ENCODE measurements around the gene GPX4.

The GPX4 gene, protein sequence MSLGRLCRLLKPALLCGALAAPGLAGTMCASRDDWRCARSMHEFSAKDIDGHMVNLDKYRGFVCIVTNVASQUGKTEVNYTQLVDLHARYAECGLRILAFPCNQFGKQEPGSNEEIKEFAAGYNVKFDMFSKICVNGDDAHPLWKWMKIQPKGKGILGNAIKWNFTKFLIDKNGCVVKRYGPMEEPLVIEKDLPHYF

DNA sequence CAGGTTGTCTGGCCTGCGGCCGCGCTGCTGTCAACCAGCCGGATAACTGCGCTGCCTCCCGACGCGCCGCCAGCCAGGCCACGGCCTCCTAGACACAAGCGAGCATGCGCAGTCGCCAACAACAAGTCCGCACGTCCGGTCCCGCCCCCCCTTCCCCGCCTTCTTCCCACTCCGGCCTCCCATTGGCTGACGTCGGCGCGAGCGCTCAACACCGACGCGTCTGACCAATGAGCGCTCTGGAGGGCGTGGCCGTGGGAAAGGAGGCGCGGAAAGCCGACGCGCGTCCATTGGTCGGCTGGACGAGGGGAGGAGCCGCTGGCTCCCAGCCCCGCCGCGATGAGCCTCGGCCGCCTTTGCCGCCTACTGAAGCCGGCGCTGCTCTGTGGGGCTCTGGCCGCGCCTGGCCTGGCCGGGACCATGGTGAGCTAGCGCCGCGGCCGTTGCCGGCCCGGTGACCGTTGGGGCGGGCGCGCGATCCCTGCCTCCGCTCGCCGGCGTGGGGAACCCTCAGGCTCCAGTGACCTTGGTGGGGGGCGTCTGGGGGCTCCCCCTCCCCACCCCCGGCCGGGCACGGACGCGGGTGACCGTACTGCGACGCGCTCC is at the start of gene GPX4:
TSS of gene GPX4 (plus strand) at position 287 of the 603 bp plus-strand sequence. CDS start at position 337, 50 bp downstream.
- H3F3A ChIP-seq (ENCODE audit: insufficient read depth, low read length): no peaks in the 10 kb centered on the region
- H3K9me2 ChIP-seq (ENCODE audit: low read depth, low read length): no peaks in the 10 kb centered on the region
- peak within 1 kb of the TSS; percentile 84 for H3K4me2 ChIP-seq (ENCODE audit: low read length)
- H3K36me3 ChIP-seq (ENCODE audit: insufficient read depth, low read length): peaks cover 14% of the 10 kb centered on the region; the same call in 1 of the 2 replicates
- TF ChIP-seq, protein P1, sequence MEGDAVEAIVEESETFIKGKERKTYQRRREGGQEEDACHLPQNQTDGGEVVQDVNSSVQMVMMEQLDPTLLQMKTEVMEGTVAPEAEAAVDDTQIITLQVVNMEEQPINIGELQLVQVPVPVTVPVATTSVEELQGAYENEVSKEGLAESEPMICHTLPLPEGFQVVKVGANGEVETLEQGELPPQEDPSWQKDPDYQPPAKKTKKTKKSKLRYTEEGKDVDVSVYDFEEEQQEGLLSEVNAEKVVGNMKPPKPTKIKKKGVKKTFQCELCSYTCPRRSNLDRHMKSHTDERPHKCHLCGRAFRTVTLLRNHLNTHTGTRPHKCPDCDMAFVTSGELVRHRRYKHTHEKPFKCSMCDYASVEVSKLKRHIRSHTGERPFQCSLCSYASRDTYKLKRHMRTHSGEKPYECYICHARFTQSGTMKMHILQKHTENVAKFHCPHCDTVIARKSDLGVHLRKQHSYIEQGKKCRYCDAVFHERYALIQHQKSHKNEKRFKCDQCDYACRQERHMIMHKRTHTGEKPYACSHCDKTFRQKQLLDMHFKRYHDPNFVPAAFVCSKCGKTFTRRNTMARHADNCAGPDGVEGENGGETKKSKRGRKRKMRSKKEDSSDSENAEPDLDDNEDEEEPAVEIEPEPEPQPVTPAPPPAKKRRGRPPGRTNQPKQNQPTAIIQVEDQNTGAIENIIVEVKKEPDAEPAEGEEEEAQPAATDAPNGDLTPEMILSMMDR (IDR thresholded peaks at IDR 0.05; ENCODE audit: low read length): no peak
- TF ChIP-seq EZH2 (IDR thresholded peaks at IDR 0.05; ENCODE audit: borderline replicate concordance, low read length): no peak
- peak within 1 kb of the TSS; percentile 89 for H3K4me3 ChIP-seq (ENCODE audit: low read depth, low read length, poor library complexity, severe bottlenecking)
- H3K9me3 ChIP-seq (ENCODE audit: low read length): no peaks in the 10 kb centered on the region
- peak within 1 kb of the TSS; percentile 83 for H3K9ac ChIP-seq (ENCODE audit: low read length)
- peak within 1 kb of the TSS; percentile 67 for H3K27ac ChIP-seq (ENCODE audit: low read depth, low read length, poor library complexity, severe bottlenecking)
- H3K4me1 ChIP-seq (ENCODE audit: insufficient read depth, low read length, severe bottlenecking): peaks cover 45% of the 10 kb centered on the region
- no peaks in the 10 kb centered on the region for H3K27me3 ChIP-seq (ENCODE audit: insufficient read depth, low read length)
- H4K20me1 ChIP-seq (ENCODE audit: insufficient read depth, low read length): no peaks in the 10 kb centered on the region
- no peak within 1 kb of the TSS for H2AFZ ChIP-seq (ENCODE audit: low read length)
- no peaks in the 10 kb centered on the region for H3K79me2 ChIP-seq (ENCODE audit: insufficient read depth, low read length)

DNA sequence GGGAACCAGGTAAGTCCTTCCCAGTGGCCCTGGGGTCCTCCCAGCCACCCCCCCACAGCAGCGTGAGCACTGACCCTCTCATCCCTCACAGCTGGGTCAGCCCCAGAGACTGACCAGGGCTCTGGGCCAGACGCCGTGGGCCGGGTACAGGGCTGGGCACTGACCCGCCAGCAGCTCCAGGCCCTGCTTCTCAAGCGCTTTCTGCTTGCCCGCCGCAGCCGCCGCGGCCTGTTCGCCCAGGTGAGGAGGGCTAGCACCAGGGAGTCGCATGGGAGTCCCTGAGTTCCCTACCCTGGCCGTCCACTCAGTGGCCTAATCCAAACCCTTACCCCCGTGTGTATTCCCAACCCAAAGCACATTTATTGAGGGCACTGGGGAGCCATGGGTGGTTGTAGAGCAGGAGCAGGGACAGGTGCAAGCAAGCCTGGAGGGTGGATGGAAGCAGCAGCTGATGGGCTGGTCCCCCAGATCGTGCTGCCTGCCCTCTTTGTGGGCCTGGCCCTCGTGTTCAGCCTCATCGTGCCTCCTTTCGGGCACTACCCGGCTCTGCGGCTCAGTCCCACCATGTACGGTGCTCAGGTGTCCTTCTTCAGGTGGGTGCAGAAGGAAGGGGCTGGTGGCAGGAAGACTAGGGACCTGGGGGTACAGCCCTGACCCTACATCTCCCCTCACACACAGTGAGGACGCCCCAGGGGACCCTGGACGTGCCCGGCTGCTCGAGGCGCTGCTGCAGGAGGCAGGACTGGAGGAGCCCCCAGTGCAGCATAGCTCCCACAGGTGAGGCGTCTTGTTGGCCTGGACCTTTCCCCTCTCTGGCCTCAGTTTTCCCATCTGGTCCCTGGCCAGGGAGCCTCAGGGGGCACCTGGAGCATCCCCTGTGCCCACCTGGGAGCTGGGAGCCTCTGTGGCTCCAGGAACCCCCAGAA is 49.4 kb upstream of the GPX4 start:
- Histone ChIP-seq H2AFZ (ENCODE audit: low read length) (no peak overlapping the region), H3K27me3 (ENCODE audit: insufficient read depth, low read length) (no peaks in the 10 kb centered on the region)

DNA sequence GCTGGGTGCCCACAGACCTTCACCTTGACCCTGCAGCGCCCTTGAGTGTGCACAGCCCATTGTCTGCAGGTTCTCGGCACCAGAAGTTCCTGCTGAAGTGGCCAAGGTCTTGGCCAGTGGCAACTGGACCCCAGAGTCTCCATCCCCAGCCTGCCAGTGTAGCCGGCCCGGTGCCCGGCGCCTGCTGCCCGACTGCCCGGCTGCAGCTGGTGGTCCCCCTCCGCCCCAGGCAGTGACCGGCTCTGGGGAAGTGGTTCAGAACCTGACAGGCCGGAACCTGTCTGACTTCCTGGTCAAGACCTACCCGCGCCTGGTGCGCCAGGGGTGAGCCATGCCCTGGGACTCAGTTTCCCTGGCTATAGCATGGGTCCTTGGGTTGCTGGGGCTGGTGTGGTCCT is 48.8 kb upstream of the GPX4 start:
- Histone ChIP-seq H3K79me2 (ENCODE audit: insufficient read depth, low read length) (no peaks in the 10 kb centered on the region), H3F3A (ENCODE audit: insufficient read depth, low read length) (no peaks in the 10 kb centered on the region), H3K4me3 (ENCODE audit: low read depth, low read length, poor library complexity, severe bottlenecking) (no peak overlapping the region), H3K9ac (ENCODE audit: low read length) (no peak overlapping the region), H3K4me2 (ENCODE audit: low read length) (no peak overlapping the region), H3K27ac (ENCODE audit: low read depth, low read length, poor library complexity, severe bottlenecking) (no peak overlapping the region), H4K20me1 (ENCODE audit: insufficient read depth, low read length) (no peaks in the 10 kb centered on the region), H3K27me3 (ENCODE audit: insufficient read depth, low read length) (no peaks in the 10 kb centered on the region), H3K9me3 (ENCODE audit: low read length) (no peaks in the 10 kb centered on the region), H2AFZ (ENCODE audit: low read length) (no peak overlapping the region), H3K4me1 (ENCODE audit: insufficient read depth, low read length, severe bottlenecking) (peaks cover 4% of the 10 kb centered on the region), H3K9me2 (ENCODE audit: low read depth, low read length) (no peaks in the 10 kb centered on the region), H3K36me3 (ENCODE audit: insufficient read depth, low read length) (peaks cover 43% of the 10 kb centered on the region; the same call in 1 of the 2 replicates)
- TF ChIP-seq, protein P1 (IDR thresholded peaks at IDR 0.05; ENCODE audit: low read length): no peak
- no peak for TF ChIP-seq EZH2 (IDR thresholded peaks at IDR 0.05; ENCODE audit: borderline replicate concordance, low read length)

More for the DNA sequence above, 49.4 kb upstream of the GPX4 start:
- Histone ChIP-seq H3K4me3 (ENCODE audit: low read depth, low read length, poor library complexity, severe bottlenecking) (no peak overlapping the region), H4K20me1 (ENCODE audit: insufficient read depth, low read length) (no peaks in the 10 kb centered on the region), H3K4me2 (ENCODE audit: low read length) (no peak overlapping the region), H3K9me2 (ENCODE audit: low read depth, low read length) (no peaks in the 10 kb centered on the region), H3K79me2 (ENCODE audit: insufficient read depth, low read length) (no peaks in the 10 kb centered on the region), H3K27ac (ENCODE audit: low read depth, low read length, poor library complexity, severe bottlenecking) (no peak overlapping the region), H3K9ac (ENCODE audit: low read length) (no peak overlapping the region), H3F3A (ENCODE audit: insufficient read depth, low read length) (no peaks in the 10 kb centered on the region), H3K4me1 (ENCODE audit: insufficient read depth, low read length, severe bottlenecking) (peaks cover 4% of the 10 kb centered on the region), H3K36me3 (ENCODE audit: insufficient read depth, low read length) (peaks cover 38% of the 10 kb centered on the region; the same call in 1 of the 2 replicates), H3K9me3 (ENCODE audit: low read length) (no peaks in the 10 kb centered on the region)
- no peak for TF ChIP-seq EZH2 (IDR thresholded peaks at IDR 0.05; ENCODE audit: borderline replicate concordance, low read length)
- TF ChIP-seq, protein P1 (IDR thresholded peaks at IDR 0.05; ENCODE audit: low read length): no peak

All from OCI-LY1 (cell line).